ENCODE data around the gene ZBTB2.

DNA sequence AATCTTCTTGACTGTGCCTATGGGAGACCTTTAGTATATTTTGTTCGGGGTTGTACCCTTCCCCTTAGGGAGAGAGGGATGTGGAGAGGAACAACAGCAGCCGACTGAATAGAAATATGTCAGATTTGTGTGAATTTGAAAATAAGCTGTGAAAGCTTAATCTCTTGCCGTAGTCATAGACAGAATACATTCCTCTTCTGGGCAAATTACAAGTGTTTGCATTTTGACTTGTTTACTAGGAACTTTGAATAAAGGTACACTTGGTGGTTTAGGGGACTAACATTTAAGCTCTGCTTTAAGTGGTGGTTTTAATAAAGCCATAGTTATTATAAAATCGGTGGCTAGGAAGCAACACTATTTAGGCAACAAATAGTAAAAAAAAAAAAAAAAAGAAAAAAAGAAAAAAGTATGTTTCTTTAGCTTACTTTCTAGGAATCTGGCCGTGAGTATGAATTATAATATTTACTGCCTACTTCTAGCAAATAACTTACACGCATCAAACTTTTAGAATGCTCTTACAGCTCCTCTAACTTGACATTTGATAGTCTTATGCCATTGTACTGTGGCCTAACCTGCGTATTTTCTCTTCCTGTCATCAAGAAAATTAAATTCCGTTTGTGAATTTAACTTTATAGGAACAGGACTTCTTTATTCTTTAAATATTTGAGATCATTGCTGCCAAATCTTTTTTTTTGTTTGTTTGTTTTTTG is 65.1 kb downstream of the ZBTB2 start:
- TF ChIP-seq, protein P1, sequence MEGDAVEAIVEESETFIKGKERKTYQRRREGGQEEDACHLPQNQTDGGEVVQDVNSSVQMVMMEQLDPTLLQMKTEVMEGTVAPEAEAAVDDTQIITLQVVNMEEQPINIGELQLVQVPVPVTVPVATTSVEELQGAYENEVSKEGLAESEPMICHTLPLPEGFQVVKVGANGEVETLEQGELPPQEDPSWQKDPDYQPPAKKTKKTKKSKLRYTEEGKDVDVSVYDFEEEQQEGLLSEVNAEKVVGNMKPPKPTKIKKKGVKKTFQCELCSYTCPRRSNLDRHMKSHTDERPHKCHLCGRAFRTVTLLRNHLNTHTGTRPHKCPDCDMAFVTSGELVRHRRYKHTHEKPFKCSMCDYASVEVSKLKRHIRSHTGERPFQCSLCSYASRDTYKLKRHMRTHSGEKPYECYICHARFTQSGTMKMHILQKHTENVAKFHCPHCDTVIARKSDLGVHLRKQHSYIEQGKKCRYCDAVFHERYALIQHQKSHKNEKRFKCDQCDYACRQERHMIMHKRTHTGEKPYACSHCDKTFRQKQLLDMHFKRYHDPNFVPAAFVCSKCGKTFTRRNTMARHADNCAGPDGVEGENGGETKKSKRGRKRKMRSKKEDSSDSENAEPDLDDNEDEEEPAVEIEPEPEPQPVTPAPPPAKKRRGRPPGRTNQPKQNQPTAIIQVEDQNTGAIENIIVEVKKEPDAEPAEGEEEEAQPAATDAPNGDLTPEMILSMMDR (IDR thresholded peaks at IDR 0.05; ENCODE audit: low read depth, low read length) = no peak
- no peak for TF ChIP-seq EZH2phosphoT487 (IDR thresholded peaks at IDR 0.05; ENCODE audit: low read depth)

Measured in OCI-LY3 (cell line).